T-helper 2 cell treated with Interferon-gamma antibody and Interleukin-4, amounts not matched to agents 100 ng/mL and 5 ng/mL, for 36 hours (primary cell): ENCODE data around the gene WBP2NL. TPM values are rescaled to one million over a fixed set of nuclear protein-coding genes. Genes with fewer than 3 reads are reported as not detected.

Experiments used
- intact Hi-C: fragments of 100-400 bp; cut with micrococcal nuclease; formaldehyde crosslinking; loops from one replicate; pipeline ENCODE4 v1.15.1; 2023
- total RNA-seq: library from RNA; stranded (reverse); gene quantifications from 2 replicates; pipeline ENCODE4 v1.2.3, GENCODE V29; 2022

The WBP2NL gene, protein sequence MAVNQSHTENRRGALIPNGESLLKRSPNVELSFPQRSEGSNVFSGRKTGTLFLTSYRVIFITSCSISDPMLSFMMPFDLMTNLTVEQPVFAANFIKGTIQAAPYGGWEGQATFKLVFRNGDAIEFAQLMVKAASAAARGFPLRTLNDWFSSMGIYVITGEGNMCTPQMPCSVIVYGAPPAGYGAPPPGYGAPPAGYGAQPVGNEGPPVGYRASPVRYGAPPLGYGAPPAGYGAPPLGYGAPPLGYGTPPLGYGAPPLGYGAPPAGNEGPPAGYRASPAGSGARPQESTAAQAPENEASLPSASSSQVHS
- total RNA-seq: 2.0 and 3.3 TPM in 2 replicates

DNA sequence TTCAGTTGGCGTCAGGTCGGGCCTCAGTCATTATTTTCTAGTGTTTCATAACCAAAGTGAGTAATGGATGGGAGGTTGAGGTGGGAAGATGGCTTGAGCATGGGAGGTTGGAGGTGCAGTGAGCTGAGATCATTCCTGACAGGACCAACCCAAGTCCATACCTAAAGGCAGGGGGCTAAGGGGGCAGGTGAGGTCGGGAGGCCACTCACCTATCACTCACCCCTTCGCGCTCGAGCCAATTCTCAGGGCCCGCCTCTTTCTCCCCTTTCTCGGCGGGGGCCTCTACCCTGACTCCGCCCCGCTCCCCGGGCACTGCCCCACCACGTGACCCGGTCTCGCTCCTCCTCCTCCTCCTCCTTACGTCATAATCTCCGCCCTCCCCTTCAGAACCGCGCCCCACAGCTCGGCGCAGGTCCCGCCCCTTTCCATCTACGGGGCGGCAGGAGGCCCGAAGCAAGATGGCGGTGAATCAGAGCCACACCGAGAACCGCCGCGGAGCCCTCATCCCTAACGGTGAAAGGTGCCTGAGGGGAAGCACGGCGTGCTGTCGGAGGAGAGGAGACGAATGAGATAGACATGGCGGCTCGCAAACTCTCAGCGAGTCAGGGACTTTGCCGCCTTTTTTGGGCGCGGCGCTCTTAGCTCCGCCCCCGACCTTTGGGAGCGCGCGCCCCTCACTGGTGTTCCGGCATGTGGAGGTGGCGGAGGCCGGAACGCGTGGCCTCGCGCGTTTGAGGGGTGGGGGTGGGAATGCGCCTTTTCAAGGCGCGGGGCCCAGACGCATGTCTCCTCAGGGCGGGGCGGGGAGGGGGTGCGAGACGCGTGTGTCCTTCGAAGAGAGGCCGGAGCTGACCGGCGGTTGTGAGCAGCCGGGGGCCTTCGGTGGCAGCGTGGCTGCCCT, at the start of gene WBP2NL:
TSS of gene WBP2NL (plus strand) at position 428 of the 901 bp plus-strand sequence. CDS start at position 459, 31 bp downstream.
- intact Hi-C loops: loop anchor here (1.0 to 2.0 kb wide), 2 partner anchors 72 to 80 kb away; partner anchors contain the start of genes NAGA and SMDT1

DNA sequence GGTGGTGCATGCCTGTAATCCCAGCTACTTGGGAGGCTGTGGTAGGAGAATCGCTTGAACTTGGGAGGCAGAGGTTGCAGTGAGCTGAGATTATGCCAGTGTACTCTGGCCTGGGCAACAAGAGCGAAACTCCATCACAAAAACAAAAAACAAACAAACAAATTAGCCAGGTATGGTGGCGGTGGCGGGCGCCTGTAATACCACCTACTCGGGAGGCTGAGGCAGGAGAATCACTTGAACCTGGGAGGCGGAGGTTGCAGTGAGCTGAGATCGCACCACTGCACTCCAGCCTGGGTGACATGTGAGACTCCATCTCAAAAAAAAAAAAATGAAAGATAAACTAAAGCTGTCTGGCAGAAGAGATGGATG, 49.7 kb upstream of the WBP2NL start:
- intact Hi-C loops: loop anchor here (10.0 kb wide), 1 partner anchor 484 kb away; the partner anchor contains the start of genes ACO2 and PHF5A

DNA sequence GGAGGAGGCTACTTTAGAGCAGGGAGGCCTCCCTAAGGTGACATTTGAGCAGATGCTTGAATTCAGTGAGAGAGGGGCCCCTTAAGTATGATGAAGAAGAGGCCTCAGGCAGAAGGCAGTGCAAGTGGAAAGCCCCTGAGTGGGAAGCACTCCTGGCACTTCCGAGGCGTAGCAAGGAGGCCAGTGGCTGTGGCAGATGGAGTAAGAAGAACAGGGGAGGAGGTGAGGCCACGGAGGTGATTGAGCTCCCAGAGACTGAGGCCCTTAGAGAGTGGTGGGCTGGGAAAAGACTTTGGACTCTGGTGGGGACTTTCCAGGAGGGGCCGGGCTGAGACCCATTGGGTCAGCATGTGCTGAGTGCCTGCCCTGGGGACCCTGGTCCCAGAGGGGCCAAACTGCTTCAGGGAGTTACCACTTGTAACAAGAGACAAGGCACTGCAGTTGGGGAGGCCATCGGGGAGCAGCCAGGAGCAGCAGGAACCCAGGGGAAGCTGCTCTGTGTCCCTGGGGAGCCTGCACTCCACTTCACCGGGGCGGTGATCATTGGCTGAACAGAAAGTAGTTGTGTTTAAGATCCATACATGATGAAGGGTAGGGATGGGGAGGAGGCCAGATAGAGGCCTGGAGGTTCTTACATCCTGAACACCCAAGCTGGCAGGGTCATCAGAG, 49.2 kb upstream of the WBP2NL start:
- intact Hi-C loops: loop anchor here (10.0 kb wide), 1 partner anchor 485 kb away; the partner anchor contains the start of genes ACO2 and PHF5A

DNA sequence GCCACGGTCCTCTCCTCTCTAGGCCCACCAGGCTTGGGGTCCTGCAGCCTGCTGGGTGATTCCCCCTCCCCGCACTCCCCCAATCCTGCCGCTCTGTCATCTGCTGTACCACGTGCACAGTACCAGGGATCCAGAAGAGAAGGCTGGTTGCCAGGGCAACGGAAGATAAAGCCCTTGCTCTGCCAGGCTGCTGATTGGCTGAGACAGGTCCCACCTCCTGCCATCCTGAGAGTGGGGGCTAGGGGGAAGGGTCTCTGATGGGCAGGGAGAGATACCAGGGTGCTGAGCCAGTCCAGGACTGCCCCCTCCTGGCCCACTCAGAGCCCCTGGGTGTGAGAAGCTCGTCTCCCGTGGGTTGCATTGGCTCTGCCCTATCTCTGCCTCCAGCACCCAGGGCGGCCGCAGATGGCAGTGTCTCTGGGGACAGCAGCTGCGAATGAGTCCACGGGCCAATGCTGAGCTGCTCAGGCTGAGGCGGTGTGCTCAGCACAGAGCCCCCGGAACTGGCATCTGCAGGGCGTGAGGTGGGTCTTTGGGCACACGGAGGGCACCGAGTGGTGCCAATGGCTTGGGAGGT, 46.6 kb upstream of the WBP2NL start, which contains the start of gene SMIM45:
TSS of gene SMIM45 (plus strand) at position 253 of the 577 bp plus-strand sequence.
- intact Hi-C loops: no loop called here

DNA sequence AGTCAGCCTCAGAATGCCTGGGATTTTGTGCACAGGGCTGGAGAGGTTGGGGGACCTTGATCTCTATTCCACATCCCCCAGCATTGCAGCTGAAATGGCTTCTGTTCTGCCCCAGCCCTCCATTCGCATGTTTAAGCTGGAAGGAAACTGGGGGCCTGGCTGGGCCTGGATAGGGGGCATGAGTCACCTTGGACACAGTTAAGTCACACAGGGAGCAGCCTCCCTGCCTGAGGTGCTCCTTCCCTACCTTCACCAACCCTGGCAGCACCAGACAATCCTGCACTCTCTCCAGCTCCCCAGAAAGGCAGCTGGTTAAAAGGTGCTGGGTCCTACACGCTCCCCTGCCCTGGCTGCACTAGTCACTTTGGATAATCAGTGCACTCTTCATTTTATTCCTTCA, 45.9 kb upstream of the WBP2NL start:
- intact Hi-C loops: no loop called here

DNA sequence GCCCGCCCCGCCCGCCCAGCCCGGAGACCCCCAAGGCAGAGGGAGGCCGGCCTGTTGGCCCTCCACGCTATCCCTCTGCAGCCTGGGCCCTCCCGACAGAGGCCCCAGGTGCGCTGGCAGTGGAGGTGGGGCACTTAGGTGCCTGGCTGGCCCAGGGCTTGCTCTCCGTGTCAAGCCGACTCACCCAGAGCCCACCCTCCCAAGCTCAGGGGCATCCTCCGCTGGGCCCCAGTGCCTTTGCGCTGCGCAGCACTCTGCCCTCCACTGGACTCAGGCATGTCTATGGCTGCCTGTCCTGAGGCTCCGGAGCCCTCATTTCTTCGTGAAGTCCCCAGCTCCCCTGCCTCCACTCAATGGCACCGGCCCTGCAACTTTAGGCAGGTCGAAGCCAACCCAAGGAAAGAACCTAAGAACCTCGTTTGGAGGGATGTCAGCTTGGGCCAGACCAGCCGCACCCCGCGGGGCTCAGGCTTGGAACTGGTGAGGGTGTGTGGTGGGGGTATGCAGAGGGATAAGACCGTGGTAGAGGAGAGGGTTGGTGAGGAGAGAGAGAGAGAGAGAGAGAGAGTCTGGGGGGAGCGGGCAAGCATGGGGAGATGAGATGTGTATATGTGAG, 40.5 kb upstream of the WBP2NL start:
- intact Hi-C loops: no loop called here

DNA sequence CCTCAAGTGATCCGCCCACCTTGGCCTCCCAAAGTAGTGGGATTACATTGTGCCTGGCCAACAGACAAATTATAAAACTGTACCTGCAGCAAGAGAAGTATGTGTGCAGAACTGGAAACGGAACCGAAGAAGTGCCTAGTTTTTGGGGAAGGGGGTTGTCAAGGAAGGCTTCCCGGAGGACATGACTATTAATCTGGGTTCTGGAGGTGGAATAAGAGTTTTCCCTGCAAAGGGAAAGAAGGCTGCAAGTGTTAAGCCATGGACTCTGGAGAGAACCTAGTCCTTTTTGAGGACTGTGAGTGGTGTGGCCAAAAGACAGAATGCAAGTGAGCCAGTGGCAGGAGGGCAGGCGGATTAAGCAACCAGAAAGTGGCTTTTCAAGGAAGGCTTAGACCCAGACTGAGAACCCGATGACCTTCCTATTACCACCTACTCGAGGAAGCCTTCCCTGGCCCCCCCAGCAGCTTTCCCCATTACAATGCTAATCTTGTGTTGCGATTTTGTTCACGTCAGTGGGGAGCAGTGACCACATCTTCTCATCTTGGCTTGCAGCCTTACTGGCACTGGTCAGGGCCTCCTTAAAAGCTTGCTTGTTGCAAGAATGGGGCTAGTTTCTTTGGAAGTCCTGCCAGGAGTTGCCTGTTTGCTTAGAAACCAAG, 35.0 kb upstream of the WBP2NL start:
- intact Hi-C loops: no loop called here

DNA sequence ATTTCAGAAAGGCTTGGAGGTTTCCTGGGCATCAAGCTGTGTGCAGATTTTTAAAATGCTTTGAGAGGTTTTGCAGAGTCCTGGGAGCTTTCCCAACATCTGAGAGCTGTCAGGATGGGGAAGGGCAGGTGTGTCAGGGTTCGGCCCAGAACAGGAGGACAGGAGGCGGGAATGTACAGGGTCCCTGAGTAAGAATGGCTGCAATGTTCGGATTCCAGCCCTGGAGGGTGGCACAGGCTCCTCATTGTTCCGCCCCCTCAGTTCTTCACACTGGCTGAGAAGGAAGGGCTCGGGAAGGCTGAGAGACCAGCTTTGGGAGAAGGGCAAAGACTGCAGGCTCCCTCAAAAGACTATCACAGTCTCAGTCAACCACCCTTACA, 34.5 kb upstream of the WBP2NL start:
- intact Hi-C loops: no loop called here

DNA sequence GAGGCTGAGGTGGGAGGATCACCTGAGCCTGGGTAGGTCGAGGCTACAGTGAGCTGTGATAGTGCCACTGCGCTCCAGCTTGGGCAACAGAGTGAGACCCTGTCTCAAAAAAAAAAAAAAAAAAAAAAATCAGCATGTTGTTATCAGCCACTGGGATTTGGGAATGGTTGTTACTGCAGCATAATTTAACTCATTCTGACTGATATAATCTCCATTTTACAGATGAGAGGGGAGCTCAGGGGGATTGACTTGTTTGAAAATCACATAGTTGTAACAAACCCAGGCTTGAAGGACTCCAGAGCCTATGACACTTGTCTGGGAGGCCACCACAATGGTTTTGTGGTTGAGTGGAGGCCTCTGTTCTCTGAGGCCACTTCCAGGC, 32.4 kb upstream of the WBP2NL start:
- intact Hi-C loops: loop anchor here (1.0 to 2.0 kb wide), 2 partner anchors 105 to 471 kb away; partner anchors contain the start of gene NAGA

DNA sequence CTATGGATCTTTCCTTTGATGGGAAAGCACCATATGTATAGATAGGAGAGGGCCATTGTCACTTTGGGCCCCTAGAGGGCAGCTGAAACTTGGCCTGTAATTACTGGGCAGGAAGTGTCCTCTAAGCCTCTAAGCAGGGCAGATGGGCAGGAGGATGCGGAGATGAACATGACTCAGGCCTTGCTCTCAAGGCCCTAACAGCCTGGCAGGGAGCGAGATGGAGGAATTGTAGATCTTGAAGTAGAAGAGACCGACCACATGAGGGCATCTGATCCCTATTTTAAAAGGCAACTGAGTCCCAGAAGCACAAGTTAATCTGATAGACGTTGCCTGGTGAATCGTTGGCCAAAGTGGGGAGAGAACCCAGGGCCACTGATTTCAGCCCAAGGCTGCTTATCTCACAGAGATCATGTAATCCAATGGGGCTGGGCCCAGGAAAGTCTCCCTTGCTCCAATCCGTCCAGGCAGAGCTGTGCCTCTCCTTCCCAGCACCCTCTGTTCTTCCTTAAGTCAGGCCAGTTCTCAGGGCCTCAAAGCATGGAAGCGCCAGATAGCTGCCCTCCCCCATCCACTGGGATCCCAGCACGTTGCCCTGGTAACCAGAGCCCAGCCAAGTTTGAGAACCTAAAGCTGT, 31.9 kb upstream of the WBP2NL start:
- intact Hi-C loops: loop anchor here (1.0 to 2.0 kb wide), 2 partner anchors 104 to 471 kb away; partner anchors contain the start of gene NAGA

DNA sequence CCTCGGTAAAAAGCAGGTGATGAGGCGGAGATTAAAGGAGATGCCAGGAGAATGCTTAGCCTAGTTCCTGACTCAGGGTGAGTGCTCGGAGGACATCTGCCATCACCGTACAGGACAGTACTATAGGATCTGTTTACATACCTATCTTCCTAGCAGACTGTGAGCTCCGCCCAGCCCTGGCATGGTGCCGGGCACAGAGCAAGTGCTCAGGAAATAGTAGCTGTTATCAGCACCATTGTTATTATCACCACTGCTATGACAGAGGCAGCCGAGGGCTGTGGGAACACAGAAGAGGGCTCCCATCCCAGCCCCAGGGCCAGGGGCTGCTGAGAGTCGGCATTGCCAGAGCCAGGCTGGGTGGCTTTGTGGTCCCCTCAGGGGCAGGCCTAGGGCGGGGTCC, 30.0 kb upstream of the WBP2NL start:
- intact Hi-C loops: no loop called here

DNA sequence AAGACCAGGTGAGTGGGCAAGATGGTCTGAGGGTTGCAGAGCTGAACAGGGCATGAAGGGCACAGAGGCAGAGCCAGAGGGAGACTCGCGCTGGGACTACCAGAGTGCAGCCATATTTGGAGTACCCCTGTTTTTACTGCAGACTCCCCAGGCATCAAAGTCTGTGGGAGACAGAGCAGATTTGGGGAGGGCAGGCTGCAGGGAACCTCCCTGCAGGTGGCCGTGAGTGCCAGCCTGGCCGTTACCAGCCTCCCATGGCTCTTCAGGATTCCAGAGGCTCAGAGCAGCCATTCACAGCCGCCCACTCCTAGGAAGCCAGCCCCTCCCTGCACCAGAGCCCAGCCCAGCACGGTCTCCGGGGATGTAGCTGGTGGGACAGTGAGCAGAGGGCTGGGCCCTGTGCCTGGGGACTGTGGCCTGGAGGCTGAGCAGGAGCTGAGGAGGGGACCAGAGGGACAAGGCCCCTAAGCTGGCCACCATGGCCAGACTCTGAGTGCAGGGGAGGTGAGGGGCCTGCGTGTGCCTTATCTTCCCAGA, 29.4 kb upstream of the WBP2NL start, which contains the start of gene SEPTIN3:
TSS of gene SEPTIN3 (plus strand) at position 334 of the 537 bp plus-strand sequence. CDS start 2,050 bp downstream, outside the sequence.
- intact Hi-C loops: no loop called here

DNA sequence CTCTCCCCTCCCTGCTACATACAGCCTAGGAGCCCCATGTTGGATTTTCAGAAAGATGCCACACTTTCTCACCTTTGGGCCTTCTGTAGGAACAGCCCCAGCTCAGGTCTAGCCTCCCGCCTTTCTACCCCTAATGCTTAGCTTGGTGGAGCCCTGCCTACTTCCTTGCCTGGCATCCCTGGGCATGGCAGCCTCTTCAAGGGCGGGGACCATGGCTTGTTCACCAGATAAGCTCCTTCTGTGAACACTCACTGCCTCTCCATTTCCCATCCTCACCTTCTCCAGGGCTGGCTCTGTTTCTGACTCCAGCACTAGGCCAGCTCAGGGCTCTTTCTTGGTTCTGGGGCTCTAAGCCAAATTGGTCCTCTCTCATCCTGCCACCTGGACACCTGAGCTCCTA, 28.0 kb upstream of the WBP2NL start:
- intact Hi-C loops: no loop called here

DNA sequence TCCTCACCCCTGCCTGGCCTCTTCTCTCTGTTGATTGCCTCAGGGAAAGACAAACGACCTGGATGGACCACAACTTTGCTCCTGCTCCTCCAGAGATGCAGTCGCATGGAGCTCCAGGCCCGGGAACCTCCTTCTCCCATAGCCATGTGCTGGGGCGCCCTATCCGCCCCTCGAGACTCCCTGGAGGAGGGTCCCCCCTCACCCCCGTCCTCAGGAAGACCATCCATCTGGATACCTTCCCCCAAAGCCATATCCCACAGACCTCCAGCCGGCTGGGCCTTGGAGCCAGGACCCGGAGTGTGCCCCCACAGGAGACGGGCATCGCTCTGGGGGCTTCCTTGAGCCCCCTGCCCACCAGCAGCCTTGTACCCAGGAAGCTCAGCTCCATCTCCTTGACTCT, 27.2 kb upstream of the WBP2NL start:
- intact Hi-C loops: no loop called here

DNA sequence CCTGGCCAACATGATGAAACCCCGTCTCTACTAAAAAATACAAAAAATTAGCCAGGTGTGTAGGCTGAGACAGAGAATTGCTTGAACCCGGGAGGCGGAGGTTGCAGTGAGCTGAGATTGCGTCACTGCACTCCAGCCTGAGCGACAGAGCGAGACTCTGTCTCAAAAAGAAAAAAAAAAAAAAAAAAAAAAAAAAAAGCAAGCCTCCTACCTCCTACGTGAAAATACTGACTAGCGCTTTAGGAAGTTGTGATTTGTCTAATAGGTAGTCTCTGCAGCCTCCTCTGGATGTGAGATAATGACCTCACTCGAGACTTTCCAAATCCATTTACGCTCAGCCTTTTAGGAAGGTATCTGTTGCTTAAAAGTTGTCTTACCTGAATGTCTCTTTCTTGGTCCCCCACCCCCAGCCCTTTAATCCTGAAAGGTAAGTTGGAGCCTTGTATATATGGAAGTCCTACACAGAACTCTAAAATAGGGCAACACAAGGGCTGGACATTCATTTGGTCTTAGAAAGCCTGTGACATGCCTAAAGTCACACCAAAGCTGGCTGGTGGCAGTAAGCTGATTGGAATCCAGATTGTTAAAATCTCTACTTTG, 23.8 kb upstream of the WBP2NL start:
- intact Hi-C loops: no loop called here

DNA sequence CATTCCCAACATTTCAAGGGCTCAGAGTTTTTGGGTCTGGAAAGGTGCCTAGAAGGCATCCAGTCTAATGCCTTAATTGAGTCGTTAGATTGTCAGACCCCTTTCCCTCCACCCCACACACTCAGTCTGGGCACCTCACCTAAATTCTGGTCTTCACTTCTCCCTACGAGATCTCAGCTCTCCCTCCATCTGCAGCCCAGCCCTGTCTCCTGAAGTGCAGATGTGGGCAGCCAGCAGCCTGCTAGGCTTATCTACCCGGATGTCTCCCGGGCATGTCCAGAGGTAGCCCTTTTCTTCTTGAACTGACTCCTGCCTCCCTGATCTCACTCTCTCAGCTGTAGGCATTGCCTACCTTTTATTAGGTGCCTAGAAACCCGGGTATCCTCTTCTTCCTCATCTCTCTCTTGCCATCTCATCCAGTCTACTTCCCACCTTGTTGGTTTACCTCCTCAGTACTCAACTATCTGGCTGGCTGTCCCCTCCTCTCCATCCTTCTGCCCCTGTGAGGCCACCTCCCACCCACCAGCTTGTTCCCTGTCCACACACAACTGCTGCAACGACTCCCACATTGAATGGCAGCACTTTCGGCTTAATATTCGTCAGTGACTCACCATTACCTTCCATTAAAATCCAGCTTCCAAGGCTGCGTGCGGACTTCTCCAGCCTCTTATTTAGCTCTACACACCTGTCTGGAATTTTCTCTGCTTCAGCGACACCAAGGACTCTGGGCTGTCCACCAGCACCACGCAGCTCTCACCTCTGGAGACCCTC, 23.1 kb upstream of the WBP2NL start:
- intact Hi-C loops: no loop called here

DNA sequence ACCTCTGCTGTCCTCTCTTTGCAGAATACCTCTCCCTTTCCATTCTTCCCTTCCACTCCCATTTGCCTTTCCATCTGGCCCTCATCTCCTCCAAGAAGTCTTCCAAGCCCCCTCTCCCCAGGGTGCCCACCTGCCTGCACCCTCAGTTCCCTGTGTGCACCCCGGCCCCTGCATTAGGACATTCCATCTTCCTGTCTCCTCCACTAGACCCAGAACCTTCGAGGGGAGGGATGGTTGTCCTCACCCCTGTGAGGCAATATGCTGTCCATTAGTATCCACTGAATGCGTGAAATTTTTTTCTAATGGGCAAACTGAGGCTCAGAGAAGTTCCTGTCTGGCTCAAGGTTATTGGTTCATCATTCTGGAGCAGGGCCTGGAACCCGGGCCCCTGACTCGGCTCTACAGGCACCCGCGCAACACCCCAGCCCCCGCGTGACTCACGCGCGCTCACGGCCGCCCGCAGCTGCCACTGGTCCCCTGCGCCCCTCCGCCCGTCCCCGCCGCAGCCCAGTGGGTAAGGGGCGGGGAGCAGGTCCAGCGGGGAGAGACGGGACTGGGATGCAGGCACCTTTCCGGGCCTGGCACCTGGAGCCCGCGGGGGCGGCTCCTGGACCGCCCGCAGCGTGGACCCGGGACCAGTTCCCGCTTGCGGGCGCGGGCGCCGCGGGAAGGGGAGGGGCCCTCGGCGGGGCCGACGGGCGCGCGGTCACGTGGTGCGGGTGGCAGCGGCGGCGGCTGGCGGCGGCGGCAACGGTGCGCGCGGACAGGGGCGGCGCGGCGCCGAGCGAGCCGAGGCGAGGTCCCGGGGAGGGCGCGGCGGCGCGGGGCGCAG, 22.3 kb upstream of the WBP2NL start:
- intact Hi-C loops: no loop called here
